HG03280 (cell line): ENCODE results near the gene SPG11.
"Not testable (repeated sequence)": the region's sequence is repeated elsewhere in the genome, so short reads cannot be mapped to it uniquely, and the experiment has no call there.

ENCODE experiments used
- ATAC-seq: cut with Tn5 transposase; IDR thresholded peaks from one replicate; pipeline ENCODE4 v1.9.1; 2021; ENCODE audit warnings: mild to moderate bottlenecking, moderate library complexity; ENCODE audit not compliant: unreplicated experiment

SPG11 gene

GRCh38 chr15:44675911-44676310 lies 12.4 kb upstream of the SPG11 start:
- no peak for ATAC-seq

- ATAC-seq: no peak
Measured at GRCh38 chr15:44673639-44674038, 10.2 kb upstream of the SPG11 start.

- no peak for ATAC-seq
Measured at GRCh38 chr15:44670087-44670950, 6.9 kb upstream of the SPG11 start.

- no peak for ATAC-seq
Measured at GRCh38 chr15:44668921-44669320, 5.5 kb upstream of the SPG11 start.

GRCh38 chr15:44667039-44667360 lies 3.5 kb upstream of the SPG11 start:
- ATAC-seq: no peak

GRCh38 chr15:44666210-44667038 lies 3.0 kb upstream of the SPG11 start:
- ATAC-seq: no peak

GRCh38 chr15:44662478-44663409 lies 718 bp downstream of the SPG11 start:
- ATAC-seq: peak; percentile 46

- no peak for ATAC-seq
Measured at GRCh38 chr15:44661576-44661975, 1.9 kb downstream of the SPG11 start.

- no peak for ATAC-seq
Measured at GRCh38 chr15:44659056-44659455, 4.4 kb downstream of the SPG11 start.

- no peak for ATAC-seq
Measured at GRCh38 chr15:44657378-44657777, 6.1 kb downstream of the SPG11 start.

GRCh38 chr15:44656913-44657312 lies 6.5 kb downstream of the SPG11 start:
- ATAC-seq: no peak

GRCh38 chr15:44656298-44656697 lies 7.2 kb downstream of the SPG11 start:
- no peak for ATAC-seq

- ATAC-seq: no peak
Measured at GRCh38 chr15:44654858-44655257, 8.6 kb downstream of the SPG11 start.

GRCh38 chr15:44647637-44648036 lies 15.8 kb downstream of the SPG11 start:
- no peak for ATAC-seq

- ATAC-seq: no peak
Measured at GRCh38 chr15:44647036-44647435, 16.4 kb downstream of the SPG11 start.

GRCh38 chr15:44646460-44646859 lies 17.0 kb downstream of the SPG11 start:
- ATAC-seq: no peak

- ATAC-seq: no peak
Measured at GRCh38 chr15:44641651-44642050, 21.8 kb downstream of the SPG11 start.

- no peak for ATAC-seq
Measured at GRCh38 chr15:44636976-44637375, 26.5 kb downstream of the SPG11 start.

GRCh38 chr15:44633603-44634002 lies 29.9 kb downstream of the SPG11 start:
- ATAC-seq: no peak

GRCh38 chr15:44625286-44625685 lies 38.2 kb downstream of the SPG11 start:
- not testable (repeated sequence) for ATAC-seq

- ATAC-seq: no peak
Measured at GRCh38 chr15:44623178-44623577, 40.3 kb downstream of the SPG11 start.
